HG02678 (cell line): Measurements from ENCODE around the gene SCRT2.
"Not testable (repeated sequence)": the region's sequence is repeated elsewhere in the genome, so short reads cannot be mapped to it uniquely, and the experiment has no call there.

Source experiments
- ATAC-seq: cut with Tn5 transposase; IDR thresholded peaks from one replicate; pipeline ENCODE4 v1.9.1; 2021; ENCODE audit warnings: mild to moderate bottlenecking, moderate library complexity; ENCODE audit not compliant: unreplicated experiment

The SCRT2 gene

GRCh38 chr20:701401-702129 is 26.0 kb upstream of the SCRT2 start:
- ATAC-seq, result no peak

- no peak for ATAC-seq
These were observed 24.3 kb upstream of the SCRT2 start for GRCh38 chr20:699811-700338.

- no peak for ATAC-seq
These were observed 23.7 kb upstream of the SCRT2 start for GRCh38 chr20:699342-699741.

- no peak for ATAC-seq
These were observed 22.7 kb upstream of the SCRT2 start for GRCh38 chr20:698276-698675.

GRCh38 chr20:697826-698225 is 22.2 kb upstream of the SCRT2 start:
- no peak for ATAC-seq

GRCh38 chr20:695165-695866 is 19.7 kb upstream of the SCRT2 start:
- no peak for ATAC-seq

GRCh38 chr20:694496-694895 is 18.9 kb upstream of the SCRT2 start:
- ATAC-seq, result no peak

GRCh38 chr20:693786-694185 is 18.2 kb upstream of the SCRT2 start:
- not testable (repeated sequence) for ATAC-seq

- no peak for ATAC-seq
These were observed 16.4 kb upstream of the SCRT2 start for GRCh38 chr20:692044-692443.

GRCh38 chr20:689947-690346 is 14.3 kb upstream of the SCRT2 start:
- ATAC-seq, result no peak

GRCh38 chr20:689348-689747 is 13.7 kb upstream of the SCRT2 start:
- ATAC-seq, result no peak

GRCh38 chr20:688809-689212 is 13.2 kb upstream of the SCRT2 start:
- ATAC-seq, result no peak

- ATAC-seq, result no peak
These were observed 12.0 kb upstream of the SCRT2 start for GRCh38 chr20:687468-688203.

GRCh38 chr20:684676-685319 is 9.2 kb upstream of the SCRT2 start:
- ATAC-seq, result no peak

- no peak for ATAC-seq
These were observed 6.5 kb upstream of the SCRT2 start for GRCh38 chr20:682123-682522.

- no peak for ATAC-seq
These were observed 5.1 kb upstream of the SCRT2 start for GRCh38 chr20:680638-681187.

- ATAC-seq, result no peak
These were observed 2.4 kb upstream of the SCRT2 start for GRCh38 chr20:677957-678356.

- ATAC-seq, result no peak
These were observed 1.4 kb upstream of the SCRT2 start for GRCh38 chr20:676967-677366.

- ATAC-seq, result no peak
These were observed 824 bp upstream of the SCRT2 start for GRCh38 chr20:676315-676937.

- no peak for ATAC-seq
These were observed 559 bp downstream of the SCRT2 start for GRCh38 chr20:675033-675452.
